DND-41 (cell line): ENCODE results near the gene RRAS.

Experiments used
- CTCF ChIP-seq: IDR thresholded peaks from 2 replicates; pipeline ENCODE4 v1.5.1; 2012; ENCODE audit warnings: borderline replicate concordance, low read length, moderate library complexity, mild to moderate bottlenecking; ENCODE audit not compliant: poor library complexity, severe bottlenecking; ENCODE audit errors: extremely low read depth
- EZH2 ChIP-seq: IDR thresholded peaks from 3 replicates; pipeline ENCODE4 v1.6.1; 2012; ENCODE audit warnings: borderline replicate concordance, low read depth, mild to moderate bottlenecking, moderate library complexity, low read length, inconsistent platforms; ENCODE audit not compliant: severe bottlenecking

GRCh38 chr19:49658139-49658517, 18.2 kb upstream of the RRAS start:
- TF ChIP-seq CTCF (no peak), EZH2 (no peak)
